GM18502 (cell line): ENCODE results near the gene KRTAP4-2.
"Not testable (repeated sequence)": the region's sequence is repeated elsewhere in the genome, so short reads cannot be mapped to it uniquely, and the experiment has no call there.

Experiments used
- ATAC-seq: cut with Tn5 transposase; IDR thresholded peaks from one replicate; pipeline ENCODE4 v1.9.1; 2021; ENCODE audit warnings: mild to moderate bottlenecking; ENCODE audit not compliant: unreplicated experiment, poor library complexity

KRTAP4-2 gene

GRCh38 chr17:41167561-41167960, 10.5 kb downstream of the KRTAP4-2 start:
- no peak for ATAC-seq

DNA sequence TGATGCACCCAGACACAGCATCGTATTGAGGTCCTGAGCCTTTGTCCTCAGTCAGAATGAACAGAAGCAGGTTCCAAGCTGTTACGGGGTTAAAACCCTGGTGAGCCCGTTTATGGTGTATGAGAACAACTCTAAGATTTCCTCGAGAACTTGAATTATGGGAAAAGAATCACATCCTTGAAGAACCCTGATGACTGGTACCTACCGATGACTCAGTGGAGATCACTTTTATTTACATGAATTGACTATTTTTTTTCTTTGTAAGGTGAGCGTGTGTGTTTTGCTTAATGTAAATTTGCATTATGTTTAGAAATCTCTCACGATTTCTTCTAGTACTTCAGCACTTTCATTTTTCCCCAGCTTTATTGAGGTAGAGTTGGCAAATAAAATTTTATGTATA, 14.2 kb downstream of the KRTAP4-2 start:
- ATAC-seq: no peak

GRCh38 chr17:41160648-41161047, 17.4 kb downstream of the KRTAP4-2 start, which contains the start of gene KRTAP4-4:
KRTAP4-4 (minus strand) TSS chr17:41160748; CDS start chr17:41160691, 57 bp downstream.
- no peak for ATAC-seq

DNA sequence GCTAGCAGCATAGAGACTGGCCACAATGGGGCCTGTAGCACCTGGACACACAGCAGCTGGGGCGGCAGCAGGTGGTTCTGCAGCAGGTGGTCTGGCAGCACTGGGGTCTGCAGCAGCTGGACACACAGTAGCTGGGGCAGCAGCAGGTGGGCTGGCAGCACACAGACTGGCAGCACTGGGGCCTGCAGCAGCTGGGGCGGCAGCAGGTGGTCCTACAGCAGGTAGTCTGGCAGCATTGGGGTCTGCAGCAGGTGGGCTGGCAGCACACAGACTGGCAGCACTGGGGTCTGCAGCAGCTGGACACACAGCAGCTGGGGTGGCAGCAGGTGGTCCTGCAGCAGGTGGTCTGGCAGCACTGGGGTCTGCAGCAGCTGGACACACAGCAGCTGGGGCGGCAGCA, 17.8 kb downstream of the KRTAP4-2 start:
- ATAC-seq: not testable (repeated sequence)

- ATAC-seq: no peak
Measured at GRCh38 chr17:41153856-41154255, 24.2 kb downstream of the KRTAP4-2 start.

DNA sequence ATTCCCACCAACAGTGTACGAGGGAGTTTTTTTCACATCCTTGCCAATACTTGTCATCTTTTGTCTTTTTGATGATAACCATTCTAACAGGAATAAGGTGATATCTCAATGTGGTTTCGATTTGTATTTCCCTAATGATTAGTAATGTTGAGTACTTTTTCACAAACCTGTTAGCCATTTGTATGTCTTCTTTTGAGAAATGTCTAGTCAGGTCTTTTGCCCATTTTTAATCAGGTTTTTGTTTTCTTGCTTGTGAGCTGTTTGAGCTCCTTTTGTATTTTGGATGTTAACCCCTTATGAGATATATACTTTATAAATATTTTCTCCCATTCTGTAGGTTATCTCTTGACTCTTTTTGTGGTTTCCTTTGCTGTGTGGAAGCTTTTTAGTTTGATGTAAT, 26.5 kb downstream of the KRTAP4-2 start:
- ATAC-seq: no peak

GRCh38 chr17:41150026-41150425, 28.0 kb downstream of the KRTAP4-2 start:
- no peak for ATAC-seq

DNA sequence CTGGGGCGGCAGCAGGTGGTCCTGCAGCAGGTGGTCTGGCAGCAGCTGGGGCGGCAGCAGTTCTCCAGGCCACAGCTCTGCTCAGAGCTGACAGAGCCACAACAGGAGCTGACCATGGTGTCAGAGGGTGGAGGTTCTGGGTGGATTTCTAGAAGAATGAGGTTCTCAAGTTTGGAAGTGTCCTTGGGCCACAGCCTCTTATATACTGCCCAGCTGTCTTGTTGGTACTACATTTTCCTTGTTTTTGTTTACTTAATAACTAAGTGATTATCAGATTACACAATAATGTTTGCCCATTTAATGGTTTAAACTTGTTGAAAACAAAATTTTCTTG, 28.4 kb downstream of the KRTAP4-2 start, which contains the start of gene KRTAP4-5:
TSS of gene KRTAP4-5 (minus strand) at position 174 of the 334 bp plus-strand sequence. CDS start at position 116, 58 bp downstream.
- no peak for ATAC-seq

- ATAC-seq: not testable (repeated sequence)
Measured at GRCh38 chr17:41148971-41149651, 28.9 kb downstream of the KRTAP4-2 start.

DNA sequence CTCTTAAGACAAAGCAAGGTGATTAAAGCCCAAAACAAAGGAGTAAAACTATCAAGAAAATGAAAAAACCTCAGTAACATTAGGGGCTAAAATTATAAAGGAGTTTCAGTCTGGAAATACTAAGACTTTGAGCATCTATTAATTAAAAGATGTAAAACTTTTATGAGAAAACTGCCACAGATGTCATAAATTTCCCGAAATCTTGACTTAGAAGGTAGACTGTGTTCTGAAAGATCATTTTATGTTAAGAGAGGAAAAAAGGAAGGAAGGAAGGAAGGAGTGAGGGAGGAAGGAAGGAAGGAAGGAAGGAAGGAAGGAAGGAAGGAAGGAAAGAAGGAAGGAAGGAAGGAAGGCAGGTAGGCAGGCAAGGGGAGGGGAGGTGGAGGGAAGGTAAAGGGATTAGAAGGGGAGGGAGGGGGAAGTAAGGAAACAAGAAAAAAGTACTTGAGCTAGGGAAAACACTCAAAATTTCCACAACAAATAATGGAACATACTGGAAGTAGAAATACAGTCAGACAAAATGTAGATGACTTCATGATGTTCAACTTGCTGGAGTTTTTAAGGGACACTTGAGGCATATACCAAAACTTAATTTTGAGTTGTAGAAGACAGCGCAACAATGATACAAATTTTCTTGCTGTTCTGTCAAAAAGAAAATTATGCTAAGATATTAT, 30.4 kb downstream of the KRTAP4-2 start:
- ATAC-seq: no peak

GRCh38 chr17:41145261-41145660, 32.8 kb downstream of the KRTAP4-2 start:
- no peak for ATAC-seq

DNA sequence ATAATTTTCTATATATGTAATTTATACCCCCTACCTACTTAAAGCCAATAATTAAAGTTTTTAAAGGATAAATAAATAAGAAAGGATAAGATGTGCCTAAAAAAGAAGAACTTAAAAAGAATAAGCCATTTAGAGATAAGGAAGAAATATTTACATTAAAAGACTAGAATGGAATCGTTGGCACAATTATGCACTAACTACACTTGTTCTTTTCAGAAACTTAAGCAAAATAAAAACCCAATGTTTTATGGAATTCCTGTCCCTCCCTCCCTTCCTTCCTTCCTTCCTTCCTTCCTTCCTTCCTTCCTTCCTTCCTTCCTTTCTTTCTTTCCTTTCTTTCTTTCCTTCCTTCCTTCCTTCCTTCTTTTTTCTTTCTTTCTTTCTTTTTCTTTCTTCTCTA, 33.2 kb downstream of the KRTAP4-2 start:
- ATAC-seq: no peak

GRCh38 chr17:41141361-41141760, 36.7 kb downstream of the KRTAP4-2 start:
- no peak for ATAC-seq

DNA sequence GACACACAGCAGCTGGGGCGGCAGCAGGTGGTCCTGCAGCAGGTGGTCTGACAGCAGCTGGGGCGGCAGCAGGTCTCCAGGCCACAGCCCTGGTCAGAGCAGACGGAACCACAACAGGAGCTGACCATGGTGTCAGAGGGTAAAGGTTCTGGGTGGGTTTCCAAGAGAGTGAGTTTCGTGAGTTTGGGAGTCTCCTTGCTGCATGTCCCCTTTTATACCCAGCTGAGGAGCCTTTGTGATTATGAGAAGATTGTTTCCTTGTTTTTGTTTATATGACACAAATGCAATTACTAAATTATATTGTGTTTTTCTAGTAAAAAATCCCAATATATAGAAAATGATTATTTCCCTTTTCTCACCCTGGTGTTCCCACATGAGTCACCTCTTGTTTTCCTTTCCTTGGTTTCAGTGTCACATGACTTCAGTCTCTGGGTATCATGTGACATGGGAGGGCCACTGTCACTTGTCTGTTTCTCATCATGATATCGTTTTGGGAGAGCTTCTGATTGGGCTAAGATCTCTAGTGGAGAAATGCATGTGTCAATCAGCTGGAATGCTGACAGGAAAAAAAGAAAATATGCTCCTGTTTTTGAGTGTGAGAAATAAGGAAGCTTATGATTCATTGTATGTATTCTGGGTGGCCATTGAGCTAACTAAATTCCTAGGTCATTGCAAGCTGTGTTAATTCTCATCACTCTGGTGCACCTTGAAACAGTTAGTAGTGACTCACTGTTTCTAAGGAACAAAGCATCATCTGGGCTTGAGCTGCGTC, 37.5 kb downstream of the KRTAP4-2 start, which contains the start of gene KRTAP4-6:
TSS of gene KRTAP4-6 (minus strand) at position 185 of the 772 bp plus-strand sequence. CDS start at position 128, 57 bp downstream.
- ATAC-seq: no peak

DNA sequence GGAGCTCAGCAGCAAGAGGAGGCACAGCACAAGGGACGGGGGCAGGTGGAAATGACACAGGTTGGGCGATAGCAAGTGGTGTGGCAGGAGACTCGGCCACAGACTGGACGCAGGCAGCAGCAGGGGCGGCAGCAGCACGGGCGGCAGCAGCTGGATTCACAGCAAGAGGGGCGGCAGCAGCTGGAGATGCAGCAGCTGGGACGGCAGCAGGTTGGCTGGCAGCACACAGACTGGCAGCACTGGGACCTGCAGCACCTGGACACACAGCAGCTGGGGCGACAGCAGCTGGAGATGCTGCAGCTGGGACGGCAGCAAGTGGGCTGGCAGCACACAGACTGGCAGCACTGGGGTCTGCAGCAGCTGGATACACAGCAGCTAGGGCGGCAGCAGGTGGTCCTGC, 38.2 kb downstream of the KRTAP4-2 start:
- not testable (repeated sequence) for ATAC-seq

- no peak for ATAC-seq
Measured at GRCh38 chr17:41133880-41134735, 43.9 kb downstream of the KRTAP4-2 start.

GRCh38 chr17:41131979-41132378, 46.0 kb downstream of the KRTAP4-2 start:
- ATAC-seq: no peak
